HepG2 (cell line): Measurements from ENCODE around the gene CLIC1. TPM values are rescaled to one million over a fixed set of nuclear protein-coding genes. Genes with fewer than 3 reads are reported as not detected.
A peak's percentile ranks its signal among the peaks of the same experiment; 100 is the strongest.

ENCODE experiments used
- CBX1 ChIP-seq: IDR thresholded peaks from one replicate; pipeline ENCODE4 v1.6.1; 2016; ENCODE audit warnings: antibody characterized with exemption, low read depth
- CCAR2 ChIP-seq: fragments of 200-400 bp; formaldehyde crosslinking; optimal IDR thresholded peaks from 2 replicates; pipeline ENCODE3; 2018; ENCODE audit warnings: low read depth, mild to moderate bottlenecking, low read length, moderate library complexity
- ELF4 ChIP-seq: sonication (generic); formaldehyde crosslinking; IDR thresholded peaks from 2 replicates; pipeline ENCODE4 v1.5.0; 2020; ENCODE audit warnings: missing genetic modification reagents, mild to moderate bottlenecking, moderate library complexity, borderline replicate concordance
- FOXK2 ChIP-seq: fragments of 450-650 bp; IDR thresholded peaks from 2 replicates; pipeline ENCODE4 v1.6.1; 2016
- FOXP1 ChIP-seq, 2 experiments: fragments of 450-650 bp in 1 of 2; IDR thresholded peaks; 2 replicates each; pipeline ENCODE4 v1.6.1; 2017 to 2018; ENCODE audit warnings: antibody characterized with exemption in 1 of 2
- MEIS1 ChIP-seq: sonication (generic); formaldehyde crosslinking; IDR thresholded peaks from 2 replicates; pipeline ENCODE4 v1.9.0; 2021; ENCODE audit warnings: mild to moderate bottlenecking, missing genetic modification reagents, moderate library complexity, borderline replicate concordance
- NR2F1 ChIP-seq, 2 experiments: fragments of 450-650 bp in 1 of 2; formaldehyde crosslinking in 1 of 2; IDR thresholded peaks; 2 replicates each; pipeline versions ENCODE4 v1.5.0 to v1.6.1; 2016 to 2020; ENCODE audit warnings: mild to moderate bottlenecking in 1 of 2, missing compliant biosample characterization in 1 of 2, missing genetic modification reagents in 1 of 2, moderate library complexity in 1 of 2
- PHF8 ChIP-seq: sonication (generic); formaldehyde crosslinking; IDR thresholded peaks from 2 replicates; pipeline ENCODE4 v1.5.0; 2020; ENCODE audit warnings: missing genetic modification reagents
- SNAPC2 ChIP-seq: sonication (generic); formaldehyde crosslinking; IDR thresholded peaks from 2 replicates; pipeline ENCODE4 v1.8.1; 2022; ENCODE audit warnings: mild to moderate bottlenecking, missing genetic modification reagents
- SNRNP70 ChIP-seq: fragments of 200-400 bp; formaldehyde crosslinking; IDR thresholded peaks from 2 replicates; pipeline ENCODE4 v1.6.1; 2017; ENCODE audit warnings: mild to moderate bottlenecking, low read depth, low read length, moderate library complexity
- SOX5 ChIP-seq: IDR thresholded peaks from 2 replicates; pipeline ENCODE4 v1.6.1; 2016; ENCODE audit warnings: borderline replicate concordance
- TGIF2 ChIP-seq: IDR thresholded peaks from 2 replicates; pipeline ENCODE4 v1.6.1; 2016; ENCODE audit warnings: control low read depth, missing compliant biosample characterization
- TP53 ChIP-seq: sonication (generic); formaldehyde crosslinking; conservative IDR thresholded peaks from 2 replicates; pipeline ENCODE4 v1.4.0; 2020; ENCODE audit warnings: missing genetic modification reagents
- ZFP37 ChIP-seq: sonication (generic); formaldehyde crosslinking; IDR thresholded peaks from 2 replicates; pipeline ENCODE4 v1.4.0; 2020; ENCODE audit warnings: missing genetic modification reagents, borderline replicate concordance
- ZNF350 ChIP-seq: sonication (generic); formaldehyde crosslinking; IDR thresholded peaks from 2 replicates; pipeline ENCODE4 v1.4.0; 2020; ENCODE audit warnings: mild to moderate bottlenecking, low read depth, missing genetic modification reagents, borderline replicate concordance
- ZNF383 ChIP-seq: sonication (generic); formaldehyde crosslinking; IDR thresholded peaks from 2 replicates; pipeline ENCODE4 v1.4.0; 2020; ENCODE audit warnings: missing genetic modification reagents, mild to moderate bottlenecking, borderline replicate concordance
- ZNF570 ChIP-seq: sonication (generic); formaldehyde crosslinking; IDR thresholded peaks from 2 replicates; pipeline ENCODE4 v1.4.0; 2020; ENCODE audit warnings: mild to moderate bottlenecking, missing genetic modification reagents, borderline replicate concordance
- ZNF761 ChIP-seq: sonication (generic); formaldehyde crosslinking; conservative IDR thresholded peaks from 2 replicates; pipeline ENCODE4 v1.4.0; 2020; ENCODE audit warnings: mild to moderate bottlenecking, missing genetic modification reagents
- polyA plus RNA-seq, 8 experiments: library from polyadenylated mRNA; depleted of rRNA in 3 of 8; stranded (reverse) in 7 of 8; unstranded in 1 of 8; fragments of >200 nt; fragmentation: Illumina TruSeq in 4 of 8; extraction: Trizol in 4 of 8; gene quantifications; 2 replicates each; pipeline versions ENCODE4 v1.2.1 to v1.2.3, GENCODE V29; 2011 to 2016; ENCODE audit warnings: low read depth in 4 of 8, missing spikeins in 1 of 8, mixed read lengths in 1 of 8; ENCODE audit not compliant: insufficient read depth in 1 of 8
- total RNA-seq, 5 experiments: library from RNA; depleted of rRNA; stranded (reverse); fragments of >200 nt; fragmentation: Illumina TruSeq; extraction: Trizol; gene quantifications; 2 replicates each; pipeline ENCODE4 v1.2.3, GENCODE V29; 2016; ENCODE audit warnings: low read depth in 1 of 5
- TF ChIP-seq, protein P1 (sequence below): sonication (generic); formaldehyde crosslinking; IDR thresholded peaks from 2 replicates; pipeline ENCODE4 v1.9.0; 2022; ENCODE audit warnings: missing genetic modification reagents, mild to moderate bottlenecking, borderline replicate concordance
- TF ChIP-seq, protein P2 (sequence below): sonication (generic); formaldehyde crosslinking; IDR thresholded peaks from 2 replicates; pipeline ENCODE4 v1.8.0; 2022; ENCODE audit warnings: missing genetic modification reagents, mild to moderate bottlenecking, borderline replicate concordance
- TF ChIP-seq, protein P3 (sequence below): IDR thresholded peaks from 2 replicates; pipeline ENCODE4 v1.6.1; 2016; ENCODE audit warnings: mild to moderate bottlenecking, missing biosample characterization, missing genetic modification reagents
- TF ChIP-seq, protein P4 (sequence below): sonication (generic); formaldehyde crosslinking; conservative IDR thresholded peaks from 2 replicates; pipeline ENCODE4 v1.8.0; 2022; ENCODE audit warnings: mild to moderate bottlenecking, moderate library complexity, missing genetic modification reagents
- TF ChIP-seq, protein P5 (sequence below): sonication (generic); formaldehyde crosslinking; IDR thresholded peaks from 2 replicates; pipeline ENCODE4 v1.5.1; 2020; ENCODE audit warnings: mild to moderate bottlenecking, moderate library complexity, missing genetic modification reagents

The CLIC1 gene
- total and polyA plus RNA-seq, 2 of the 13 experiments (the other 11 are each of a cell fraction or from before 2014, with no cell fraction given), result 602 to 891 TPM

DNA sequence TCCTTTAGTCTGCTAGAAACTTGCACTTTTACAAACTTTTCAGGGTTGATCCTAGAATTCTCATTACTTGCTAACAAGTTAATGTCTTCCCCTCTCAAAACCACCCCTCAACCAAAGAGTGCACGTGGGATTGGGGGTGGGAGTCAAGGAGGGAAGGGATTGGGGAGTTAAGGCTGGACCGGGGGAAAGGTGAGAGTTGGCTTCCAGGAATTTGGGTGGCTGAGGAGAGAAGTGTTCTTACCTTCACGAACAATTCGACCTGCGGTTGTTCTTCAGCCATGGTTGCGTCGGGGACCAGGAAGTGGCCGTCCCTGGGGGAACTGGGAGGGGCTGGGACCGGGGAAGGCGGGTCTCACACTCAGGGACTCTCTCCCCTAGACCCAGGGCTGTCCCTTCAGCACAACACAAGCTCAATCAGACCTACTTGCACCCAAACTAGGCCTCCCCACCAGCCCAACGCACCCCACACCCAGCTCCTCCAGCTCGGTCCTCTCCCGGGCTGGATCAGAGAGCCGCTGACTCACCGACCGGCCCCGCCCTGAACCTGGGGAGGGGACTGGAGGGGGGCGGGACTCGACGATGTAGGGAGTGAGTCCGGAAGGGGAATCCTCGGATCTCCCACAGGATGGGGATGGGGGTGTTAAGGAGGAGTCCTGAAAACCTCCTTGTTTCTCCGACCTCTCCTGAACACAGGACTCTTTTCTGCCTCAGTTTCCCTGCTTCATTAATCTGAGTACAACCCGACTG lies at the start of gene CLIC1 (continued):
- TF ChIP-seq, protein P1, sequence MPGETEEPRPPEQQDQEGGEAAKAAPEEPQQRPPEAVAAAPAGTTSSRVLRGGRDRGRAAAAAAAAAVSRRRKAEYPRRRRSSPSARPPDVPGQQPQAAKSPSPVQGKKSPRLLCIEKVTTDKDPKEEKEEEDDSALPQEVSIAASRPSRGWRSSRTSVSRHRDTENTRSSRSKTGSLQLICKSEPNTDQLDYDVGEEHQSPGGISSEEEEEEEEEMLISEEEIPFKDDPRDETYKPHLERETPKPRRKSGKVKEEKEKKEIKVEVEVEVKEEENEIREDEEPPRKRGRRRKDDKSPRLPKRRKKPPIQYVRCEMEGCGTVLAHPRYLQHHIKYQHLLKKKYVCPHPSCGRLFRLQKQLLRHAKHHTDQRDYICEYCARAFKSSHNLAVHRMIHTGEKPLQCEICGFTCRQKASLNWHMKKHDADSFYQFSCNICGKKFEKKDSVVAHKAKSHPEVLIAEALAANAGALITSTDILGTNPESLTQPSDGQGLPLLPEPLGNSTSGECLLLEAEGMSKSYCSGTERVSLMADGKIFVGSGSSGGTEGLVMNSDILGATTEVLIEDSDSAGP (CRISPR knock-in tag), result no peak; the same call in none of the 2 replicates
- TF ChIP-seq FOXP1 (IDR thresholded peaks at IDR 0.05), result no peak
- peak; percentile 31; the same call in 1 of the 2 replicates for TF ChIP-seq FOXP1 (CRISPR knock-in tag; IDR thresholded peaks at IDR 0.05)
- no peak for TF ChIP-seq FOXK2
- no peak for TF ChIP-seq MEIS1 (CRISPR knock-in tag)
- TF ChIP-seq ZFP37, result peak; percentile 22; the same call in 1 of the 2 replicates
- TF ChIP-seq SNRNP70, result no peak
- peak; percentile 8 for TF ChIP-seq CCAR2
- TF ChIP-seq, protein P2, sequence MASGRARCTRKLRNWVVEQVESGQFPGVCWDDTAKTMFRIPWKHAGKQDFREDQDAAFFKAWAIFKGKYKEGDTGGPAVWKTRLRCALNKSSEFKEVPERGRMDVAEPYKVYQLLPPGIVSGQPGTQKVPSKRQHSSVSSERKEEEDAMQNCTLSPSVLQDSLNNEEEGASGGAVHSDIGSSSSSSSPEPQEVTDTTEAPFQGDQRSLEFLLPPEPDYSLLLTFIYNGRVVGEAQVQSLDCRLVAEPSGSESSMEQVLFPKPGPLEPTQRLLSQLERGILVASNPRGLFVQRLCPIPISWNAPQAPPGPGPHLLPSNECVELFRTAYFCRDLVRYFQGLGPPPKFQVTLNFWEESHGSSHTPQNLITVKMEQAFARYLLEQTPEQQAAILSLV (CRISPR knock-in tag), result no peak
- TF ChIP-seq, protein P3, sequence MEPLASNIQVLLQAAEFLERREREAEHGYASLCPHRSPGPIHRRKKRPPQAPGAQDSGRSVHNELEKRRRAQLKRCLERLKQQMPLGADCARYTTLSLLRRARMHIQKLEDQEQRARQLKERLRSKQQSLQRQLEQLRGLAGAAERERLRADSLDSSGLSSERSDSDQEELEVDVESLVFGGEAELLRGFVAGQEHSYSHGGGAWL, result peak; percentile 63; the same call in 1 of the 2 replicates
- peak; percentile 91 for TF ChIP-seq TGIF2 (CRISPR knock-in tag)
- peak; percentile 68 for TF ChIP-seq SOX5
- TF ChIP-seq NR2F1 (CRISPR knock-in tag; IDR thresholded peaks at IDR 0.05), result no peak
- peak; percentile 72 for TF ChIP-seq ELF4 (CRISPR knock-in tag)
- peak; percentile 46 for TF ChIP-seq CBX1
- 0 out of 2 replicates have a peak, but pooled peaks have one; percentile 42 for TF ChIP-seq SNAPC2 (CRISPR knock-in tag)
- TF ChIP-seq ZNF761, result 0 out of 2 replicates have a peak, but pooled peaks have one; percentile 75
- TF ChIP-seq, protein P4, sequence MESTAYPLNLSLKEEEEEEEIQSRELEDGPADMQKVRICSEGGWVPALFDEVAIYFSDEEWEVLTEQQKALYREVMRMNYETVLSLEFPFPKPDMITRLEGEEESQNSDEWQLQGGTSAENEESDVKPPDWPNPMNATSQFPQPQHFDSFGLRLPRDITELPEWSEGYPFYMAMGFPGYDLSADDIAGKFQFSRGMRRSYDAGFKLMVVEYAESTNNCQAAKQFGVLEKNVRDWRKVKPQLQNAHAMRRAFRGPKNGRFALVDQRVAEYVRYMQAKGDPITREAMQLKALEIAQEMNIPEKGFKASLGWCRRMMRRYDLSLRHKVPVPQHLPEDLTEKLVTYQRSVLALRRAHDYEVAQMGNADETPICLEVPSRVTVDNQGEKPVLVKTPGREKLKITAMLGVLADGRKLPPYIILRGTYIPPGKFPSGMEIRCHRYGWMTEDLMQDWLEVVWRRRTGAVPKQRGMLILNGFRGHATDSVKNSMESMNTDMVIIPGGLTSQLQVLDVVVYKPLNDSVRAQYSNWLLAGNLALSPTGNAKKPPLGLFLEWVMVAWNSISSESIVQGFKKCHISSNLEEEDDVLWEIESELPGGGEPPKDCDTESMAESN (CRISPR knock-in tag), result peak; percentile 45; the same call in 1 of the 2 replicates
- TF ChIP-seq ZNF350 (CRISPR knock-in tag), result peak; percentile 70
- 0 out of 2 replicates have a peak, but pooled peaks have one; percentile 16 for TF ChIP-seq TP53 (CRISPR knock-in tag)
- no peak for TF ChIP-seq ZNF383 (CRISPR knock-in tag)
- TF ChIP-seq, protein P5, sequence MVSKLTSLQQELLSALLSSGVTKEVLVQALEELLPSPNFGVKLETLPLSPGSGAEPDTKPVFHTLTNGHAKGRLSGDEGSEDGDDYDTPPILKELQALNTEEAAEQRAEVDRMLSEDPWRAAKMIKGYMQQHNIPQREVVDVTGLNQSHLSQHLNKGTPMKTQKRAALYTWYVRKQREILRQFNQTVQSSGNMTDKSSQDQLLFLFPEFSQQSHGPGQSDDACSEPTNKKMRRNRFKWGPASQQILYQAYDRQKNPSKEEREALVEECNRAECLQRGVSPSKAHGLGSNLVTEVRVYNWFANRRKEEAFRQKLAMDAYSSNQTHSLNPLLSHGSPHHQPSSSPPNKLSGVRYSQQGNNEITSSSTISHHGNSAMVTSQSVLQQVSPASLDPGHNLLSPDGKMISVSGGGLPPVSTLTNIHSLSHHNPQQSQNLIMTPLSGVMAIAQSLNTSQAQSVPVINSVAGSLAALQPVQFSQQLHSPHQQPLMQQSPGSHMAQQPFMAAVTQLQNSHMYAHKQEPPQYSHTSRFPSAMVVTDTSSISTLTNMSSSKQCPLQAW, result peak; percentile 55
- peak; percentile 73 for TF ChIP-seq PHF8 (CRISPR knock-in tag)
- 0 out of 2 replicates have a peak, but pooled peaks have one; percentile 3 for TF ChIP-seq ZNF570 (CRISPR knock-in tag)
